GM23248 (cell line): ENCODE results near the gene PTPRN2. TPM values are rescaled to one million over a fixed set of nuclear protein-coding genes. Genes with fewer than 3 reads are reported as not detected.

Experiments used
- DNase-seq: peaks from one replicate; pipeline ENCODE4 v3.0.0-alpha.2; 2015
- H2AFZ ChIP-seq: fragments of 200-600 bp; sonication (generic); 2 replicates; pipeline ENCODE4 v1.6.1; 2016; ENCODE audit warnings: antibody characterized with exemption
- H3F3A ChIP-seq: fragments of 200-600 bp; sonication (generic); 2 replicates; pipeline ENCODE4 v1.6.1; 2016; ENCODE audit warnings: mild to moderate bottlenecking, antibody characterized with exemption, mixed run types; ENCODE audit not compliant: insufficient read depth
- H3K27ac ChIP-seq: fragments of 200-600 bp; sonication (generic); 2 replicates; pipeline ENCODE4 v1.5.1; 2016; ENCODE audit warnings: mild to moderate bottlenecking
- H3K27me3 ChIP-seq: fragments of 200-600 bp; sonication (generic); replicated peaks from 2 replicates; pipeline ENCODE4 v1.6.1; 2016; ENCODE audit warnings: mild to moderate bottlenecking; ENCODE audit not compliant: insufficient read depth
- H3K36me3 ChIP-seq: fragments of 200-600 bp; sonication (generic); 2 replicates; pipeline ENCODE4 v1.6.1; 2016; ENCODE audit warnings: low read depth, mild to moderate bottlenecking
- H3K4me1 ChIP-seq: fragments of 200-600 bp; sonication (generic); 2 replicates; pipeline ENCODE4 v1.6.1; 2016; ENCODE audit warnings: mild to moderate bottlenecking; ENCODE audit not compliant: insufficient read depth
- H3K4me2 ChIP-seq: fragments of 200-600 bp; sonication (generic); one replicate; pipeline ENCODE4 v1.6.1; 2016; ENCODE audit warnings: mild to moderate bottlenecking; ENCODE audit not compliant: unreplicated experiment
- H3K4me3 ChIP-seq: fragments of 200-600 bp; sonication (generic); 2 replicates; pipeline ENCODE4 v1.5.1; 2016; ENCODE audit warnings: mild to moderate bottlenecking
- H3K79me2 ChIP-seq: fragments of 200-600 bp; sonication (generic); 2 replicates; pipeline ENCODE4 v1.6.1; 2016; ENCODE audit warnings: mild to moderate bottlenecking; ENCODE audit not compliant: insufficient read depth
- H3K9ac ChIP-seq: fragments of 200-600 bp; sonication (generic); 2 replicates; pipeline ENCODE4 v1.6.1; 2016; ENCODE audit warnings: mild to moderate bottlenecking
- H3K9me2 ChIP-seq: fragments of 200-600 bp; sonication (generic); 2 replicates; pipeline ENCODE4 v1.6.1; 2016; ENCODE audit warnings: mixed run types, mild to moderate bottlenecking, moderate library complexity; ENCODE audit not compliant: insufficient read depth
- H3K9me3 ChIP-seq: fragments of 200-600 bp; sonication (generic); one replicate; pipeline ENCODE4 v1.6.1; 2017; ENCODE audit warnings: low read depth
- H4K20me1 ChIP-seq: fragments of 200-600 bp; sonication (generic); 2 replicates; pipeline ENCODE4 v1.6.0; 2016; ENCODE audit not compliant: insufficient read depth
- EZH2 ChIP-seq: fragments of 200-600 bp; sonication (generic); IDR thresholded peaks from 2 replicates; pipeline ENCODE4 v1.6.1; 2018; ENCODE audit warnings: antibody characterized with exemption, mild to moderate bottlenecking; ENCODE audit not compliant: insufficient read depth, poor library complexity, severe bottlenecking
- EZH2phosphoT487 ChIP-seq: fragments of 200-600 bp; sonication (generic); IDR thresholded peaks from 2 replicates; pipeline ENCODE4 v1.6.1; 2018; ENCODE audit warnings: antibody characterized with exemption, moderate library complexity, mild to moderate bottlenecking, low read depth; ENCODE audit not compliant: insufficient read depth
- WGBS, 2 experiments: methylation state at CpG; one replicate each; pipeline ENCODE4 v1.1.6; 2015 to 2017; ENCODE audit warnings: low lambda C conversion rate in 2 of 2, low coverage in 1 of 2; ENCODE audit errors: missing lambda C conversion rate in 2 of 2; 5-methylcytosine and 5-hydroxymethylcytosine counted together
- in situ Hi-C: fragments of 300-500 bp; cut with MboI; formaldehyde crosslinking; loops from 2 replicates; pipeline ENCODE4 v1.15.0; 2020
- polyA plus RNA-seq: library from polyadenylated mRNA; unstranded; fragments of >200 nt; fragmentation: Nextera tagmentation; extraction: Ambion mirVana; gene quantifications from 2 replicates; pipeline ENCODE4 v1.2.1, GENCODE V29; 2016
- total RNA-seq: library from RNA; depleted of rRNA; stranded (reverse); fragments of >200 nt; shearing (Covaris generic); gene quantifications from 2 replicates; pipeline ENCODE4 v1.2.3, GENCODE V29; 2014

The PTPRN2 gene
- total and polyA plus RNA-seq, 2 experiments from 2014 or later, result 0.13 TPM; not detected in 1

- WGBS, 2 experiments, result 51 to 57% methylated on average over 24 to 25 of the region's 26 CpGs
- Histone ChIP-seq H3K4me3 (no peak overlapping the region), H4K20me1 (no peaks in the 10 kb centered on the region), H3K79me2 (no peaks in the 10 kb centered on the region), H3K4me1 (no peaks in the 10 kb centered on the region), H3K4me2 (no peak overlapping the region), H3F3A (no peaks in the 10 kb centered on the region), H2AFZ (no peak overlapping the region), H3K27me3 (no peaks in the 10 kb centered on the region), H3K27ac (no peak overlapping the region), H3K9me3 (no peaks in the 10 kb centered on the region), H3K36me3 (no peaks in the 10 kb centered on the region), H3K9me2 (no peaks in the 10 kb centered on the region), H3K9ac (no peak overlapping the region)
- no peak for DNase-seq
- no peak for TF ChIP-seq EZH2phosphoT487
- TF ChIP-seq EZH2, result no peak
- in situ Hi-C loops, result no loop called here
Observed at GRCh38 chr7:158533386-158534133, 54.1 kb downstream of the PTPRN2 start.

GRCh38 chr7:158532093-158532627 is 55.5 kb downstream of the PTPRN2 start:
- Histone ChIP-seq H3K36me3 (no peaks in the 10 kb centered on the region), H3K27ac (no peak overlapping the region), H3K4me2 (no peak overlapping the region), H2AFZ (no peak overlapping the region), H3K4me3 (no peak overlapping the region), H3K27me3 (no peaks in the 10 kb centered on the region), H3K9me3 (no peaks in the 10 kb centered on the region), H4K20me1 (no peaks in the 10 kb centered on the region), H3K79me2 (no peaks in the 10 kb centered on the region), H3F3A (no peaks in the 10 kb centered on the region), H3K9ac (no peak overlapping the region), H3K4me1 (no peaks in the 10 kb centered on the region), H3K9me2 (no peaks in the 10 kb centered on the region)
- in situ Hi-C loops, result no loop called here
- TF ChIP-seq EZH2, result no peak
- no peak for TF ChIP-seq EZH2phosphoT487
- 13 to 18% methylated on average over 17 of the region's 17 CpGs for WGBS, 2 experiments
- no peak for DNase-seq

GRCh38 chr7:158531661-158532060 is 56.0 kb downstream of the PTPRN2 start:
- no peaks in the 10 kb centered on the region for H3K9me3 ChIP-seq
- H3K9ac ChIP-seq, result no peak overlapping the region
- in situ Hi-C loops, result no loop called here
- no peak overlapping the region for H3K4me2 ChIP-seq
- no peak overlapping the region for H2AFZ ChIP-seq
- WGBS, 2 experiments, result 40 to 44% methylated on average over 11 of the region's 11 CpGs
- no peak overlapping the region for H3K4me3 ChIP-seq
- no peaks in the 10 kb centered on the region for H3K79me2 ChIP-seq
- TF ChIP-seq EZH2, result no peak
- no peak for TF ChIP-seq EZH2phosphoT487
- no peak for DNase-seq
- H3K9me2 ChIP-seq, result no peaks in the 10 kb centered on the region
- H3K4me1 ChIP-seq, result no peaks in the 10 kb centered on the region
- no peaks in the 10 kb centered on the region for H3K27me3 ChIP-seq
- H3F3A ChIP-seq, result no peaks in the 10 kb centered on the region
- H3K27ac ChIP-seq, result no peak overlapping the region
- no peaks in the 10 kb centered on the region for H3K36me3 ChIP-seq
- no peaks in the 10 kb centered on the region for H4K20me1 ChIP-seq

GRCh38 chr7:158530800-158531609 is 56.6 kb downstream of the PTPRN2 start:
- TF ChIP-seq EZH2phosphoT487 (no peak), EZH2 (no peak)
- in situ Hi-C loops, result no loop called here
- WGBS, 2 experiments, result 30 to 31% methylated on average over 23 to 24 of the region's 24 CpGs
- H3K79me2 ChIP-seq, result no peaks in the 10 kb centered on the region
- no peak overlapping the region for H3K4me3 ChIP-seq
- no peaks in the 10 kb centered on the region for H3K27me3 ChIP-seq
- DNase-seq, result no peak
- H3K27ac ChIP-seq, result no peak overlapping the region
- no peak overlapping the region for H3K9ac ChIP-seq
- no peaks in the 10 kb centered on the region for H3K4me1 ChIP-seq
- no peaks in the 10 kb centered on the region for H3K36me3 ChIP-seq
- H3K4me2 ChIP-seq, result no peak overlapping the region
- no peaks in the 10 kb centered on the region for H3F3A ChIP-seq
- no peaks in the 10 kb centered on the region for H3K9me3 ChIP-seq
- no peak overlapping the region for H2AFZ ChIP-seq
- no peaks in the 10 kb centered on the region for H3K9me2 ChIP-seq
- no peaks in the 10 kb centered on the region for H4K20me1 ChIP-seq
